AG09319 (cell line): ENCODE measurements around the gene PPP1R37.

Experiments used
- DNase-seq: peaks from one replicate; pipeline ENCODE4 v3.0.0-alpha.2; 2010; ENCODE audit warnings: low read depth; ENCODE audit errors: extremely low read depth
- CTCF ChIP-seq: IDR thresholded peaks from 2 replicates; pipeline ENCODE4 v1.5.1; 2011; ENCODE audit warnings: low read depth, mild to moderate bottlenecking, inconsistent platforms, low read length, moderate library complexity

PPP1R37 gene

GRCh38 chr19:45071969-45072790 lies 20.8 kb upstream of the PPP1R37 start:
- no peak for TF ChIP-seq CTCF
- DNase-seq, result no peak

- DNase-seq, result no peak
- TF ChIP-seq CTCF, result no peak
Observed at GRCh38 chr19:45074744-45075300, 18.2 kb upstream of the PPP1R37 start.

- no peak for DNase-seq
- TF ChIP-seq CTCF, result no peak
Observed at GRCh38 chr19:45075301-45076028, 17.5 kb upstream of the PPP1R37 start.

GRCh38 chr19:45076029-45076850 lies 16.7 kb upstream of the PPP1R37 start, which contains the start of gene ZNF296:
ZNF296 (minus strand) TSS chr19:45076478; CDS start chr19:45076373, 105 bp downstream.
- no peak for TF ChIP-seq CTCF
- DNase-seq, result no peak

GRCh38 chr19:45076851-45077730 lies 15.9 kb upstream of the PPP1R37 start:
- DNase-seq, result no peak
- no peak for TF ChIP-seq CTCF

- TF ChIP-seq CTCF, result no peak
- no peak for DNase-seq
Observed at GRCh38 chr19:45078390-45079062, 14.5 kb upstream of the PPP1R37 start.
